ENCODE data around the gene PKNOX2. TPM values are rescaled to one million over a fixed set of nuclear protein-coding genes. Genes with fewer than 3 reads are reported as not detected.

Gene PKNOX2
- total and polyA plus RNA-seq, 9 of the 15 experiments (the other 6 are each of a cell fraction or from before 2014, with no cell fraction given): not detected

- TF ChIP-seq TEAD1 (CRISPR knock-in tag; IDR thresholded peaks at IDR 0.05): no peak
These were observed 269.0 kb downstream of the PKNOX2 start (continued) for GRCh38 chr11:125433454-125434121.

- DNase-seq (ENCODE audit: extremely low read depth in 1 of 4, low spot score in 3 of 4): peak; percentile 29 to 52 (median 38)
- ChIA-PET CTCF (ENCODE audit: low intra/inter-chr PET ratio) (no interaction called here), POLR2A (interaction anchor here (0.8 kb wide), 1 partner anchor 133 kb away, joined by 3 read pairs; no protein-coding TSS in a partner anchor)
- intact Hi-C loops (cut with micrococcal nuclease) (no loop called here), in situ Hi-C loops (cut with MboI) (no loop called here)
- H3K4me2 ChIP-seq (ENCODE audit: insufficient read depth, low read length): peak overlapping the region; percentile 45; the same call in 1 of the 2 replicates
- H3K9me1 ChIP-seq (ENCODE audit: control insufficient read depth, insufficient read depth, low read length): peaks cover 4% of the 10 kb centered on the region
- no peaks in the 10 kb centered on the region for H3K79me2 ChIP-seq (ENCODE audit: control insufficient read depth, insufficient read depth, low read length)
- no peak overlapping the region for H3K4me3 ChIP-seq
- no peaks in the 10 kb centered on the region for H3K36me3 ChIP-seq (ENCODE audit: control insufficient read depth, insufficient read depth, low read length)
- H3K27me3 ChIP-seq (ENCODE audit: control insufficient read depth in 2 of 2, insufficient read depth in 2 of 2, low read length in 2 of 2): 0 out of 5 replicates have a peak, but pooled peaks cover 0 to under 1% of the 10 kb centered on the region in 2 experiments
- 18% methylated on average over 9 of the region's 9 CpGs for WGBS (ENCODE audit: insufficient coverage, low coverage, missing lambda C conversion rate)
- no peak overlapping the region for H3K27ac ChIP-seq (ENCODE audit: extremely low read depth, low read depth, low read length)
- BruUV-seq (replicated peaks): no TSS peak
- H3K4me1 ChIP-seq (replicated peaks in 1 of 2; ENCODE audit: control insufficient read depth in 2 of 2, insufficient read depth in 2 of 2, low read length in 2 of 2): peaks cover 8 to 15% of the 10 kb centered on the region in 2 experiments; a peak in 4 of 5 replicates
- H2AFZ ChIP-seq (ENCODE audit: low read depth, low read length): peak overlapping the region; percentile 64
- peak; percentile 71 for FAIRE-seq
- H3K9me3 ChIP-seq (replicated peaks; ENCODE audit: control insufficient read depth, insufficient read depth, low read depth, low read length): no peaks in the 10 kb centered on the region
- peak; percentile 57 for ATAC-seq
- no peaks in the 10 kb centered on the region for H4K20me1 ChIP-seq (replicated peaks; ENCODE audit: control insufficient read depth, insufficient read depth, low read length)
- peak overlapping the region in 1 of 2 experiments; percentile 4; a peak in 1 of 4 replicates for H3K9ac ChIP-seq (ENCODE audit: insufficient read depth in 1 of 2, low read depth in 2 of 2, low read length in 2 of 2)
- TF ChIP-seq NR0B1 (IDR thresholded peaks at IDR 0.05; ENCODE audit: partially characterized antibody) (no peak), IRF9 (tag; IDR thresholded peaks at IDR 0.05) (no peak), SMARCE1 (IDR thresholded peaks at IDR 0.05) (peak; percentile 62), MAFK (IDR thresholded peaks at IDR 0.05; ENCODE audit: low read length) (peak; percentile 29; the same call in 1 of the 2 replicates), NFIX (CRISPR knock-in tag; IDR thresholded peaks at IDR 0.05; ENCODE audit: low read depth) (no peak), ZSCAN32 (CRISPR knock-in tag; IDR thresholded peaks at IDR 0.05) (no peak), DPF2 (IDR thresholded peaks at IDR 0.05) (peak; percentile 65), HDAC2 (IDR thresholded peaks at IDR 0.05) (no peak), MIER1 (IDR thresholded peaks at IDR 0.05; ENCODE audit: low read depth) (no peak), NFE2 (IDR thresholded peaks at IDR 0.05; ENCODE audit: low read depth) (peak; percentile 73), ZNF184 (CRISPR knock-in tag; IDR thresholded peaks at IDR 0.05) (no peak), CC2D1A (IDR thresholded peaks at IDR 0.05) (no peak), COPS2 (conservative IDR thresholded peaks at IDR 0.05) (no peak), SNRNP70 (optimal IDR thresholded peaks at IDR 0.05; ENCODE audit: low read depth, low read length) (no peak), ETS1 (conservative IDR thresholded peaks at IDR 0.05; ENCODE audit: control insufficient read depth, low read depth, low read length) (no peak), NR2C2 (CRISPR knock-in tag; IDR thresholded peaks at IDR 0.05) (no peak), NR2C2 (tag; IDR thresholded peaks at IDR 0.05) (no peak)
These were observed 271.1 kb downstream of the PKNOX2 start for GRCh38 chr11:125435461-125436238.
